Subcutaneous abdominal adipose tissue (tissue), 5 donors: ENCODE data around the gene NUAK1.

ENCODE experiments used
- H3K27ac ChIP-seq: one replicate; pipeline ENCODE4 v1.7.0; 2013; ENCODE audit warnings: low read depth, mild to moderate bottlenecking, inconsistent platforms, low read length, moderate library complexity
- H3K27me3 ChIP-seq, 5 donors: one replicate each; pipeline ENCODE4 v1.7.0; 2013; ENCODE audit warnings: low read length in 5 of 5, inconsistent platforms in 1 of 5; ENCODE audit not compliant: control insufficient read depth in 5 of 5, insufficient read depth in 4 of 5
- H3K36me3 ChIP-seq, 5 donors: one replicate each; pipeline ENCODE4 v1.7.0; 2013; ENCODE audit warnings: low read length in 5 of 5; ENCODE audit not compliant: control insufficient read depth in 5 of 5, insufficient read depth in 5 of 5
- H3K4me1 ChIP-seq, 5 donors: one replicate each; pipeline ENCODE4 v1.7.0; 2013; ENCODE audit warnings: low read length in 5 of 5, mild to moderate bottlenecking in 3 of 5, moderate library complexity in 1 of 5; ENCODE audit not compliant: control insufficient read depth in 5 of 5, insufficient read depth in 5 of 5
- H3K4me3 ChIP-seq, 5 donors: one replicate each; pipeline ENCODE4 v1.7.0; 2013; ENCODE audit warnings: low read length in 5 of 5, low read depth in 1 of 5
- H3K9ac ChIP-seq, 5 donors: one replicate each; pipeline ENCODE4 v1.7.0; 2013; ENCODE audit warnings: low read length in 5 of 5, mild to moderate bottlenecking in 4 of 5, moderate library complexity in 3 of 5
- H3K9me3 ChIP-seq, 5 donors: one replicate each; pipeline ENCODE4 v1.7.0; 2013; ENCODE audit warnings: low read length in 5 of 5; ENCODE audit not compliant: control insufficient read depth in 5 of 5
- donor health status: healthy.
- donor health status: healthy.
- donor health status: healthy.
- donor health status: healthy.
- donor health status: healthy.

Gene NUAK1

GRCh38 chr12:106044773-106045172 is 94.0 kb downstream of the NUAK1 start:
- Histone ChIP-seq H3K36me3 (no peaks in the 10 kb centered on the region), H3K9me3 (no peaks in the 10 kb centered on the region), H3K27ac (no peak overlapping the region), H3K4me1 (peaks cover 0 to 8% (median 0%) of the 10 kb centered on the region in 5 donors), H3K9ac (no peak overlapping the region), H3K4me3 (no peak overlapping the region), H3K27me3 (no peaks in the 10 kb centered on the region)

- H3K27ac ChIP-seq, result no peak overlapping the region
- no peak overlapping the region for H3K9ac ChIP-seq
- H3K27me3 ChIP-seq, result no peaks in the 10 kb centered on the region
- H3K4me1 ChIP-seq, result peaks cover 0 to 8% (median 0%) of the 10 kb centered on the region in 5 donors
- peaks cover 0 to 2% (median 0%) of the 10 kb centered on the region in 5 donors for H3K9me3 ChIP-seq
- H3K36me3 ChIP-seq, result no peaks in the 10 kb centered on the region
- H3K4me3 ChIP-seq, result no peak overlapping the region
These were observed 96.7 kb downstream of the NUAK1 start for GRCh38 chr12:106042037-106042436.

- Histone ChIP-seq H3K27me3 (no peaks in the 10 kb centered on the region), H3K27ac (no peak overlapping the region), H3K9ac (no peak overlapping the region), H3K36me3 (no peaks in the 10 kb centered on the region), H3K4me1 (no peaks in the 10 kb centered on the region), H3K4me3 (no peak overlapping the region), H3K9me3 (peaks cover 0 to 2% (median 0%) of the 10 kb centered on the region in 5 donors)
These were observed 98.2 kb downstream of the NUAK1 start for GRCh38 chr12:106040521-106040920.

DNA sequence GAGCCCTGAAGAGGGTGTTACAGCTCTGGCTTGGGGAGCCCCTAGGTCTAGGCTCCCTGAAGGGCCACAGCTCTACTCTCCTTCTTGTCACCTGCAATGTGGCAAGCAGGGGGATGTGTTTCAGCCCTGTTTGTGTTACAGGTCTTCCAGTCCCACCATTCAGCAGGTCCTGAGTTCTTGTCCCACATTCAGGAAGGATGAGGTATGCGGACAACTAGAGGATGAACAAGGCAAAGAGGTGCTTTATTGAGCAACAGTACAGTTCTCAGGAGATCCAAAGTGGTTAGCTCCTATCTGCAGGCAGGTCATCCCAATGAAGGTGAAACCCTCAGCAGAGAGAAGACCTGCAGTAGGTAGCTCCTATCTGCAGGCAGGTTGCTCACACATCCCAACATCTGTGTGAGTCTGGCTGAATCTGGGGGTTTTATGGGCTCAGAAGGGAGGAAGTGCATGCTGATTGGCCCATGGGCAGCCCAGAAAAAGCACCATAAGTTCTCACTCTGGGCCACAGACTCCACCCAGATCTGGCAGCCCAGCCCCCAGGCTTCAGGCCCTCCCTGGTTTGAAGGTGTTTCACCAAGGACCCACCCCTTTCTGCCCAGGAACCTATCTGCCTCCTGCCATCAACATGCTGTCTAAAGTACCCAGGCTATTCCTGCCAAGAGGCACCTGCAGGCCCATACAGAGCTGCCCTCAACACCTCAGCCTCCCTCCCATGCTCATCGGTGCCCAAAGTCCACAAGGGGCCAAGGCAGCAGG is 98.9 kb downstream of the NUAK1 start:
- no peaks in the 10 kb centered on the region for H3K36me3 ChIP-seq
- H3K4me1 ChIP-seq, result no peaks in the 10 kb centered on the region
- no peak overlapping the region for H3K4me3 ChIP-seq
- peaks cover 0 to 2% (median 0%) of the 10 kb centered on the region in 5 donors for H3K9me3 ChIP-seq
- no peak overlapping the region for H3K27ac ChIP-seq
- no peak overlapping the region for H3K9ac ChIP-seq
- H3K27me3 ChIP-seq, result no peaks in the 10 kb centered on the region

DNA sequence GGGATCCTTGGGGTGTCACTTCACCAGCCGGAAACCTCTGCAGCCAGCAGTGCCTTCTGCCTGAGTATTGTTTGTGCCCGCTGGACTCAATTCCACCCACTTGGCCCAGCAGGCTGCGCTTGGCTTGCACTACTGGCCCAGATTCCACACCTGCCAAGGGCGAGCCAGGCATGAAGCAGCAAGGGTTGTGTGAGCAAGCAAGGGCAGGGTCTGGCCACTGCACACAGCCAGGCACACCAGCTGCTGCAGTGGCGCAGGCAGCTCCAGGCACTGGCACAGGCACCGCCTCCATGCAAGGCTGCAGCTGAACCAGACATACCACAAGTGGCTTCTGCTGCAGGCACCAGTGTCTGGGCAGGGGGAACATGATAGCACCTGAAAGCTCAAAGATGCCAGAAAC is 99.5 kb downstream of the NUAK1 start:
- Histone ChIP-seq H3K36me3 (no peaks in the 10 kb centered on the region), H3K4me3 (no peak overlapping the region), H3K4me1 (no peaks in the 10 kb centered on the region), H3K9ac (no peak overlapping the region), H3K9me3 (peaks cover 0 to 2% (median 0%) of the 10 kb centered on the region in 5 donors), H3K27me3 (no peaks in the 10 kb centered on the region), H3K27ac (no peak overlapping the region)

DNA sequence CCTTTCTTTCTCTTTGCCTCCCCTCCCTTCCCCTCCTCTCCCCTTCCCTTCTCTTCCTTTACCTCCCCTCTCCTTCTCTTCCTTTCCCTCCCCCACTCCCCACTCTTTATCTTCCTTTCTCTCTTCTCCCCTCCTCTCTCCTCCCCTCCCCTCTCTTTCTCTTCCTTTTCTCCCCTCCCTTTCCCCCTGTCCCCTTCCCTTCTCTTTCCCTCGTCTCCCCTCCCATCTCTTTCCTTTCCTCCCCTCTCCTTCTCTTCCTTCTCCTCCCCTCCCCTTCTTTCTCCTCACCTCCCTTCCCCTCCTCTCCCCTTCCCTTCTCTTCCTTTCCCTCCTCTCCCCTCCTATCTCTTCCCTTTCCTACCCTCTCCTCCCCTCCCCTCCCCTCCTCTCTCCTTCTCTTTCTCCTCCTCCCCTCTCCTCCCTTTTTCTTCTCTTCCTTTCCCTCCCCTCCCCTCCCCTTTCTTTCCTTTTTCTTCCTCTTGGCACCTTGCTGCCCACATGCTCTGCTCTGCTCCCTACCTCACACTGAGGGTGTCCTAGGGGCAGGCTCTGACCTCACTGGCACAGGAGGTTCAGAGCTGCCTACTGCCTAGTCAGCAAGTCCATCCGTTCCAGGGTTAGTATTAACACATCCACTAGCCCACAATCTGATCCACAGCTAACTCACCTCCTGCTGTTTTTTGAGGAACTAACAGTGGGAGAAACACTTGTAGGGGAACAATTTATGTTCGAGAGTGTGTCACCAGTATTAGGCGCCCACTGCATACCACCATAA is 101.0 kb downstream of the NUAK1 start:
- no peak overlapping the region for H3K4me3 ChIP-seq
- no peaks in the 10 kb centered on the region for H3K27me3 ChIP-seq
- H3K9me3 ChIP-seq, result peaks cover 0 to 2% (median 0%) of the 10 kb centered on the region in 5 donors
- no peak overlapping the region for H3K27ac ChIP-seq
- H3K4me1 ChIP-seq, result no peaks in the 10 kb centered on the region
- H3K9ac ChIP-seq, result no peak overlapping the region
- no peaks in the 10 kb centered on the region for H3K36me3 ChIP-seq

DNA sequence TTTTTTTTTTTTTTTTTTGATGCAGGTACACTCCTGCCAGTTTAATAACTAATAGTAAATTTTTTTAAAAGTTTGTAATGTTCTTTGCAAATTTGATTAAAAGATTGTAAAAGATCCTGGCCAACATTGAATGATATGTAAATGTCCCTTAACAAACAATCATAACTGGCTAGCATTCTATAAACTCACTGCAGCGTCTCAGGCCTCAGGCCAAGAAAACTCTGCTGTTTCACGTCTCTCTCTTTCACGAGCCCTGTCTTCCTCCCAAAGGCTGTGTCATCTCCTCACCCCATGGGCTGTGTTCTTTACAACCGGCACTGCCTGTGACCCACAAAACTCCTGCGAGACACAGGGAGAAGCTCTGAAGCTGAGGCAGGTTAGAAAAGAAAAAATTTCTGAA is 103.3 kb downstream of the NUAK1 start:
- no peaks in the 10 kb centered on the region for H3K36me3 ChIP-seq
- H3K4me1 ChIP-seq, result peaks cover 0 to under 1% (median 0%) of the 10 kb centered on the region in 5 donors
- no peak overlapping the region for H3K9ac ChIP-seq
- peaks cover 0 to 2% (median 0%) of the 10 kb centered on the region in 5 donors for H3K9me3 ChIP-seq
- H3K27me3 ChIP-seq, result no peaks in the 10 kb centered on the region
- no peak overlapping the region for H3K27ac ChIP-seq
- no peak overlapping the region for H3K4me3 ChIP-seq

- Histone ChIP-seq H3K9me3 (peaks cover 0 to 2% (median 0%) of the 10 kb centered on the region in 5 donors), H3K27ac (no peak overlapping the region), H3K27me3 (no peaks in the 10 kb centered on the region), H3K9ac (no peak overlapping the region), H3K4me1 (peaks cover 0 to 2% (median 0%) of the 10 kb centered on the region in 5 donors), H3K36me3 (no peaks in the 10 kb centered on the region), H3K4me3 (no peak overlapping the region)
These were observed 104.4 kb downstream of the NUAK1 start for GRCh38 chr12:106034316-106034715.

DNA sequence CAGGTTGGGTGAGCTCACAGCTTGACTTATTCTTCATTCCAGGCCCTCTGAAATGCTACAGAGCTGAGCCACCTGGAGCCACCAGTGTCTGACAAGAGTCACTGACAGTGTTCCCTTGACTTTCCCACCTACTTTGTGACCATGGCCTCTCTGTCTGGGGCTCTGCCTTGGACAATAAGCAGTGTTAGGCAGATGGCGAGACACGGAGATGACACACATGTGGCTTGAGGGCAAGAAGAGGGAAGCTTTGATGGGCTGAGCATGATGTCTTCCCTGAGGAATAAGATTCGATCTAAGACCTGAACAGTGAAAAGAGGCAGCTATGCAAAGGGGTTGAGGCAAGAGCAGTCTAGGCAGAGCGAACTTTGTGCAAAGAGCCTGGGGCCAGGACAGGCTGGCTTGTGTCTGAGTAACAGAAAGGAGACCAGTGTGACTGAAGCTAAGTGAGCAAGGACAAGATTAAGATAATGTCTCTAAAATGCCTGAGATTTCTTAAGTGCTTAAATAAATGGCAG is 105.5 kb downstream of the NUAK1 start:
- no peak overlapping the region for H3K4me3 ChIP-seq

DNA sequence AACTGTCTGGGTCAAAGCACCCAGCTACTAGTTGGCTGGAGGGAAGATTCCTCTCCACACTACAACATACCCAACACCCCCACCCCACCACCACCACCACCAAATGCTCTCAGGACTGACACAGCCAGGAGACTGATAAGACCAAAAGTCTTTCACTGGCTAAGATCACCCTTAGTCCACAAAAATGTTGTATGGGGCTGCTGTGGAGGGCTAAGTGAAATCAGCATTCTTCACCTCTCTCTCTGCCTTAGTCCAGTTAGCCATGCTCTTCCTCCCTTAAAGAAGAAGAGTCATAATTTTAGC is 106.2 kb downstream of the NUAK1 start:
- no peak overlapping the region for H3K9ac ChIP-seq
- H3K27ac ChIP-seq, result no peak overlapping the region
- no peaks in the 10 kb centered on the region for H3K27me3 ChIP-seq
- no peaks in the 10 kb centered on the region for H3K9me3 ChIP-seq
- no peak overlapping the region for H3K4me3 ChIP-seq
- H3K4me1 ChIP-seq, result peaks cover 0 to 2% (median 0%) of the 10 kb centered on the region in 5 donors
- H3K36me3 ChIP-seq, result no peaks in the 10 kb centered on the region

More for the DNA sequence above, 105.5 kb downstream of the NUAK1 start:
- Histone ChIP-seq H3K27me3 (no peaks in the 10 kb centered on the region), H3K27ac (no peak overlapping the region), H3K36me3 (no peaks in the 10 kb centered on the region), H3K9me3 (no peaks in the 10 kb centered on the region), H3K9ac (no peak overlapping the region), H3K4me1 (peaks cover 0 to 2% (median 0%) of the 10 kb centered on the region in 5 donors)
